Stimulated activated CD4-positive, alpha-beta T cell treated with anti-CD3 and anti-CD28 coated beads, Interleukin-2, amount 100 ng/mL, for 4 hours (primary cell): ENCODE data around the gene PNMA6A.
"Not testable (repeated sequence)": the region's sequence is repeated elsewhere in the genome, so short reads cannot be mapped to it uniquely, and the experiment has no call there.

Experiments used
- DNase-seq: peaks from one replicate; pipeline ENCODE4 v3.0.0-alpha.2; 2020; ENCODE audit warnings: low read depth

Gene PNMA6A

DNA sequence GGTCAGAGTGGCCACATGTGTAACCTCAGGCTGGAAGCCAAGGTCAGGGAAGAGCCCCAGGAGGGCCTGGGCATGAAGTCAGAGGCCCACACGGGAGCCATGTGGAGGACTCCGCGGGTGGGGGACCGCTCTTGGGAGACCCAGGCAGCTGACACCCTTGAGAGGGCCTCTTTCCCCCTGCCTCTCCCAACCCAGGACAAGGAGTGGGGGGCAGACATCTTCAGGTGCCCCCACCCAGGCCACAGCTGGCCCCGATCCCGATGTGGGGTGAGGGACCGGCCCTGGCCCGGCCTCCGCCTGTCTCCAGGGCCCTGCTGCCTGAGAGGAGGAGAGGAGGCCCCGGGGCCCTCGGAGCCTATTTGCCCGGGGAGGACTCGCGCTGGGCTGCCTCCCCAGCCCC is 3.1 kb downstream of the PNMA6A start:
- DNase-seq = no peak

DNA sequence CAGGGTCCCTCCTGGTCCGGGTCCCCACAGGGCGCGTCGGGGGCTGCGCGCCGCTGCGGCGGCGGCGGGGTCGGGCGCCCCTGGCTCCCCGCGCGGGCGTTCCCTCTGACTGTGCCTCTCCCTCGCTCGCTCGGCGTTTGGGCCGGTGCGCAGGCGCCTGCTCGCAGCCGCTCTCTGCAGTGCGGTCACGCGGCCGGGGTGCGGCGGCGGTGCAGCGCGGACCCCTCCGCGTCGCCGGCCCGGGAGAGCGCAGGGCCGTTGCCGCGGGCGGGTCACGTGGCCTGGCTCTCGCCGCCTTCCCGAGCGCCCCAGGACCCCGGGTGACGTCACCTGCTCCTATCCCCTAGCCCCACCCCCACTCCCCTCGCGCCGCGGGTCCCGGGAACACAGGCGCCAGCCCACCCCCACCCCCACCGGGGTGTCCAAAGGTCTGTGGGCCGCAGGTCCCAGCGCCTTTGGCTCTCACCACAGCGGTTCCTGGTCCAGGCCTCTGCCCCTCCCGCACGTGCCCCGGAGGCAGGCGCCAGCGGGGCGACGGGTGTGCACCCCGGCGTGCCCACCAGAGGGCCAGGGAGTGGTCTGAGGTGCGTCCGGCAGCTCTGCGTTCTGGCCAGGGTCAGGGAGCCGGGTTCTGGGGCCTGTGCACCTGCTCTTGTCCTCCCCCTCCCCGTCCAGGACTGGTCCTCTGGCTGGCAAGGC is 5.3 kb downstream of the PNMA6A start:
- DNase-seq = not testable (repeated sequence)

DNA sequence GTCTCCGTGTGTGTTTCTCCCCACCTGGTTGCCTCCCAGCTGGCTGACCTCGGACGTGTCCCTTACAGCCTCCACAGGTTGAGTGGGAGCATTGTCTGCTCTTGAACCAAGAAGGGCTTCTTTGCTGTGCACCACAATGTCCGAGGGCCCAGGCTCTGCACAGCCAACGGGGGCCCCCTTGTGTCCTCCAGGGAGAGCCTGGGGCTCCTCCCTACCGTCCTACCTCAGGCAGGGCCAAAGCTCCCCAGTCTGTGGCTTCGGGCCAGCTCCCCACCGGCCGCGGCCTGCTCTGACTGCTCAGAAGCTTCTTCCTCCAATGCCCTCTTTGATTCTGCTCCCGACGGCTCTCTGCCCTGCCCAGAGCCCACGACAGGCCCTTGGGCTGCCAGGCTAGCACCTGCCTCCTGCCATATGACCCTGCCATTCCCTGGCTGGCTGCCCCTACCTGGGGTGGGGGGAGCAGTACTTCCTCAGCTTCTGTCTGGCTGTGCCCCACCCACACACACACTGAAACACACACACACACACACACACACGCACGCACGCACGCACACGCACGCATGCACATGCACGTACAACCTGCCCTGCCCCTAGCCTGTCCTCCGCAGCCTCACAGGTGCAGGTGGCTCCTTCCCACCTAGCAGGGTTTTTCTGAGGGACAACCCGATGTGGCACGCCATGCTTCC is 11.1 kb downstream of the PNMA6A start:
- not testable (repeated sequence) for DNase-seq

DNA sequence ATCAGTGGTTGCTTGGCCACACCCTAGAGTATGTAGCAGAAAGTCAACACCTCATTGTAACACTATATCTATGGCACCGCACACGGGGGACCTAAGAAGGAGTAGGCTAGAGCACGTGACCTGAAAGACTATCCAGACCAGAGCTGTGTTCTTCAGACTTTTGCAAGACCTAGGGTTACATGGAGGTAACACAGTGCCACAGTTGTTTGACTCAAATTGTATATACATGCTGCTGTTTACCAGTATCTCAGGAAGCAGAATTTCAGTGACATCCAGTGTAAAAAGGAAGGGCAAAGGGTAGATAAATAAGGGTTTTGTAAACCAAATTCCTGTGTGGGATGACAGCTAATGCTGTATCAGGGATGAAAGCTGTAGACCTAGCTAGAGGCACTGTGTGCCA is 30.2 kb downstream of the PNMA6A start:
- DNase-seq = no peak

DNA sequence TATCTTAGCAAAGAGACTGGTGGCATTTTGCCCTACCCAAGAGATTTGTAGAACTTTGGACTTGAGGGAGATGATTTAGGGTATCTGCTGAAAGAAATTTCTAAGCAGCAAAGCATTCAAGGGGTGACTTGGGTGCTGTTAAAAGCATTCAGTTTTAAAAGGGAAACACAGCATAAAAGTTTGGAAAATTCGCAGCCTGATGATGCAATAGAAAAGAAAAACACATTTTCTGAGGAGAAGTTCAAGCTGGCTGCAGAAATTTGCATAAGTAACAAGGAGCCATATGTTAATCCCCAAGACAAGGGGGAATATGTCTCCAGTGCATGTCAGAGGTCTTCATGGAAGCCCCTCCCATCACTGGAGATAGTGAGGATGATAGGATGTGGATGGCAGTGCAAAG is 32.7 kb downstream of the PNMA6A start:
- DNase-seq = not testable (repeated sequence)

DNA sequence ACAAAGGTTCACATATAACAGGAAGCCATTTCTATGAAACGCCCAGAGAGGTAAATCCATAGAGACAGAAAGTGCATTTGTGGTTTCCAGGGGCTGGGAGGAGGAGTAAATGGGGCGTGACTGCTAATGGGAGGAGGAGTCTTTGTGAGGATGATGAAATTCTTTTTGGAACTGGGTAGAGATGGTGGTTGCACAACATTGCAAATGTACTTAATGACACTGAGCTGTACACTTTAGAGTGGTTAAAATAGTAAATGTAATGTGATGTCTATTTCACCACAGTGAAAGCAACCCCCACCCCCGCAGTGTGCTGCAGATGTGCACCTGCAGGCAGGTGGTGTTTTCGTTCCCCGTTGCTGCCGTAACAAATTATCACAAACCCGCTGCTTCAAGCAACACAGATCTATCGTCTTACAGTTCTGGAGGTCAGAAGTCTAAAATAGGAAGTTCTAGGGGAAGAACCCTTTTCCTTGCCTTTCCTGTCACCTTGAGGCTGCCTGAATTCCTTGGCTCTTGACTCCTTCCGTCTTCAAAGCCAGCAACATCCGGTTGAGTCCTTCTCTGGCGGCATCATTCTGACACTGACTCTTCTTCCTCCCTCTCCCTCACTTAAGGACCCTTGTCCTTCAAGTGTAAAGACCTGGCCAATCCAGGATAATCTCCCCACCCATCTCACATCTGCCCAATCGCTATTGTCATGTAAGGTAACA is 34.0 kb downstream of the PNMA6A start:
- DNase-seq = not testable (repeated sequence)

DNA sequence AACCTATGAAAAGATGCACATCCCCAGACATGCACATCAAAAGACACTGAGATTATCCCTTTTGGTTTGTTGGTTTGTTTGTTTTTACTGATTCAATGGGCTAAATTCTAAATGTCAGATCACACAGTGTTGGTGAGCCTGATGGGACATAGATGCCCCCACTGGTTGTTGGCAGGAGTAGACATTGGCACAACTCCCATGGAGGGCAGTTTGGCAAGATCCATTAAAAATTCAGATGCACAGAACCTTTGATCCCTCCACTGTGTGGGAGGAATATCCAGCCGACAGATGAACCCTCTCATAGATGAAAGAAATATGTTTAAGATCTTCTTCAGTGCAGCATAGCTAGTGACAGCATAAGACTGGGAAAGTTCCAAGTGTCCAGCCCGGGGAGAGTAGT is 38.5 kb downstream of the PNMA6A start:
- DNase-seq = not testable (repeated sequence)

DNA sequence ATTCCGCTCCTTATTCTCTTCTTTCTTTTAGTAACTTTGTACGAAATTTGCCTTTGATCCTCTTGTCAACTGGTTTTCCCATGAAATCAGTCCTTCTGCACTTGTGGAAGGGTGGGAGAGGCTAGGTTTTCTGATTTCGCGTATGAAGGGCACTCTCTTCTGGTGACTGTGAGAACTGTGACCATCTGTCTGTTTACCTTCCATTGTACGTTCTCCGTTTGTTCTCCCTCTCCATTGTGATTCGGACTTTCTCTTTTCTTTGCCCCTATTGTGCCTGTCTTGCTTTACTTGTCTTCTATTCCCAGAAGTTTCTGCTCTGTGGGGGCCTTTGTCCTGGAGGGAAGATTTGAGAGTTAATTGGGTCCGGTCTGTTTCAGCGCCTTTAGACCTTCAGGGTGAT is 41.6 kb downstream of the PNMA6A start:
- DNase-seq = not testable (repeated sequence)

DNA sequence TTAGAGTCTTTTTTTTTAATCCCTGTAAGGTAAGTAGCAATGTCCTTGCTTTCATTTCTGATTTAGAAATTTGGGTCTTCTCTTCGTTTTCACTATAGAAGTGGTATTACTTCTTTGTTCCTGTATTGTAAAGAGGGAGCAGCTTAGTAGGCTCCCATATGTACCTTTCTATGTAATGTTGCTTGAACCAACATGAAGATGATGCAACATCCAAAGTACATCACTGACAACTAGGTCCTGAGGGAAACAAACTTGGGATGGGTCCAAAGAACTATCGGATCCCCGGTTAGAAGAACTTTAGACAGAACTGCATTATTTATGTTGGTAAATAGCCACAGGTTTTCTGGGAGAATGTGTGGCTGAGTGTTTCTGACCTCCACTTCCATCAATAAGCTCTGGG is 45.5 kb downstream of the PNMA6A start:
- DNase-seq = not testable (repeated sequence)

DNA sequence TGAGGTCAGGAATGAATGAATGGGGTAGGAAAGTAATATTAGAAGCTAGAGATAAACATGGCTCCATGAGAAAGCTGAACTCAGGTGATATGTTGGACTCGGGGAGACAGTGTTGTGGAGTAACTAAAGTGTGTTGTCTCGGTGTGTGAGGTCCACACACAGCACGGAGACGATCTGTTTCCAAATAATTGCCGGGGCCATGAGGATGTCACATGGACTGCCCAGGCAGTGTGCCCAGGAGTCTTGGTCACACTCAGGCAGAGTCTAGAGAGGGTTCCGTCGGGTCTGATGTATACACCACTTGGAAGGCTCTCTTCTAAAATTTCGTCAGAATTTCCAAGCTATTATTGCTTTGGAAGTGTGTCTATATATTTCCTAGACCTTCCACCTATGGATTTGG is 48.0 kb downstream of the PNMA6A start:
- not testable (repeated sequence) for DNase-seq

DNA sequence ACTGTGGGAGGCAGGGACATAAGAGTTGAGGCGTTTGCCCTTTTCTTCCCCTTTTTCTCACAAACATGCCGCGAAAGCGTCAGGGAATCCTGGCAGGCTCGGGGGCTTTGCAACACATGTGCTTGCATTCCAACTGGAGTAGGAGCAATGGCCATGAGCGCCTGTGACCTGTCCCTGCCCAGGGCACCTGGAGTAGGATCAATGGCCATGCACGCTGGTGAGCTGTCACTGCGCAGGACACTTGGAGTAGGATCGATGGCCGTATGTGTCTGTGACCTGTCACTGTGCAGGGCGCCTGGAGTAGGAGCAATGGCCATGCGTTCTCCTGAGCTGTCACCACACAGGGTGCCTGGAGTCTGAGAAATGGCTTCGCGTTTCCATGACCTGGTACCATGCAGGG is 51.2 kb downstream of the PNMA6A start:
- not testable (repeated sequence) for DNase-seq
